Aorta (tissue), 5 donors: ENCODE measurements around the gene FRMD4A. TPM values are rescaled to one million over a fixed set of nuclear protein-coding genes. Genes with fewer than 3 reads are reported as not detected.

Experiments
- ATAC-seq: fragments of 200-7000 bp; cut with Tn5 transposase; one replicate; pipeline ENCODE4 v1.9.1; 2022; ENCODE audit warnings: moderate library complexity; ENCODE audit not compliant: low FRiP score
- DNase-seq, 2 donors: peaks; one replicate each; pipeline ENCODE4 v3.0.0-alpha.2; 2020
- H3K27ac ChIP-seq, 2 donors: one replicate each; pipeline ENCODE4 v1.5.1; 2013; ENCODE audit warnings: low read length in 2 of 2, mild to moderate bottlenecking in 2 of 2, moderate library complexity in 2 of 2, control low read depth in 1 of 2, inconsistent platforms in 1 of 2, low read depth in 1 of 2
- H3K27me3 ChIP-seq, 2 donors: one replicate each; pipeline ENCODE4 v1.6.1; 2013; ENCODE audit warnings: control low read depth in 1 of 2, low read length in 1 of 2, mild to moderate bottlenecking in 1 of 2, moderate library complexity in 1 of 2; ENCODE audit not compliant: insufficient read depth in 2 of 2, control insufficient read depth in 1 of 2
- H3K36me3 ChIP-seq, 2 donors: one replicate each; pipeline ENCODE4 v1.6.1; 2013; ENCODE audit warnings: control low read depth in 1 of 2, low read length in 1 of 2, mild to moderate bottlenecking in 1 of 2; ENCODE audit not compliant: insufficient read depth in 2 of 2, control insufficient read depth in 1 of 2
- H3K4me1 ChIP-seq, 2 donors: one replicate each; pipeline ENCODE4 v1.6.1; 2013; ENCODE audit warnings: low read length in 2 of 2, control low read depth in 1 of 2, mild to moderate bottlenecking in 1 of 2, moderate library complexity in 1 of 2; ENCODE audit not compliant: insufficient read depth in 2 of 2, control insufficient read depth in 1 of 2
- H3K4me3 ChIP-seq, 2 donors: one replicate each; pipeline ENCODE4 v1.5.1; 2013; ENCODE audit warnings: low read length in 2 of 2, control low read depth in 1 of 2, mild to moderate bottlenecking in 1 of 2
- H3K9me3 ChIP-seq: one replicate; pipeline ENCODE4 v1.6.1; 2013; ENCODE audit warnings: mild to moderate bottlenecking, low read length; ENCODE audit not compliant: control insufficient read depth
- WGBS, 2 donors: extraction: QIAGEN DNeasy Blood & Tissue Kit; methylation state at CpG; one replicate each; pipeline ENCODE4 v1.1.7; 2013; 5-methylcytosine and 5-hydroxymethylcytosine counted together
- intact Hi-C, 2 donors: fragments of 100-400 bp; cut with DNase I; formaldehyde crosslinking; loops; one replicate each; pipeline versions ENCODE4 v1.14.2 to v1.15.0; 2022
- polyA plus RNA-seq, 2 donors: library from polyadenylated mRNA; stranded (reverse); fragments of 200-250 nt; gene quantifications; one replicate each; pipeline ENCODE4 v1.2.3, GENCODE V29; 2013
- total RNA-seq, 2 donors: library from RNA; stranded (reverse); fragmentation: NEBNext Ultra II Directional; extraction: Animal tissue kit (Norgen Biotek cat#: 25700); gene quantifications; one replicate each; pipeline ENCODE4 v1.2.1, GENCODE V29; 2021
- donor health status: healthy with polysubstance abuse.
- donor health status: Bipolar disorder and iron deficiency.
- donor health status: DM: no; HTN: no; CAD: no.
- donor health status: DM: no; HTN: no; CAD: no.
- donor health status: DM: yes; HTN: yes; CAD: no.

Gene FRMD4A
- total and polyA plus RNA-seq, 4 donors, result 11.4 to 65.6 (median 39.7) TPM

GRCh38 chr10:13681960-13682359 is 648.8 kb downstream of the FRMD4A start:
- no peak for DNase-seq
- H3K36me3 ChIP-seq, result no peaks in the 10 kb centered on the region
- intact Hi-C loops, result no loop called here
- H3K27ac ChIP-seq, result no peak overlapping the region
- H3K4me1 ChIP-seq, result peaks cover 0 to 4% of the 10 kb centered on the region in 2 donors
- H3K4me3 ChIP-seq, result no peak overlapping the region
- H3K27me3 ChIP-seq, result no peaks in the 10 kb centered on the region
- no peaks in the 10 kb centered on the region for H3K9me3 ChIP-seq
- 86 to 88% methylated on average over 7 of the region's 7 CpGs for WGBS, 2 donors
- no peak for ATAC-seq

DNA sequence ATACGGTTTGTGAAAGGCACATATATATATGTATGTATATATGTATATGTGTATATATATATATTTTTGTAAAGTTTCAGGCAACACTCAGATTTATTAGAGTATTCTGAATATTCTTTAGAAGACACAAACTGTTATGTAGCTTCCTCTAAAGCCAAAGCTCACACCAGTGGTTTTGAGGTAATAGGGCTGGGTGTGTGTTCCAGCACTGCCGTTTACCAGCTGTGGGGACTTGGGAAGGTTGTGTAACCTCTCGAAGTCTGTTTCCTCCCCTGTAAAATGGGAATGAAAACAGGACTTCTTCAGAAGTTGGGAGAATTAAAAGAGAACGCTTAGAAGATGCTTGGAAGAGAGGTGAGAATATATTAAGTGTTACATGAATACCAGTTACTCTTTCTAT is 649.2 kb downstream of the FRMD4A start:
- WGBS, 2 donors, result 72 to 75% methylated on average over 4 of the region's 4 CpGs
- Histone ChIP-seq H3K36me3 (no peaks in the 10 kb centered on the region), H3K27me3 (no peaks in the 10 kb centered on the region), H3K4me1 (peaks cover 0 to 4% of the 10 kb centered on the region in 2 donors), H3K9me3 (no peaks in the 10 kb centered on the region), H3K27ac (no peak overlapping the region), H3K4me3 (no peak overlapping the region)
- intact Hi-C loops, result no loop called here
- DNase-seq (no peak), ATAC-seq (no peak)

GRCh38 chr10:13681095-13681494 is 649.6 kb downstream of the FRMD4A start:
- 67 to 77% methylated on average over 4 of the region's 4 CpGs for WGBS, 2 donors
- intact Hi-C loops, result no loop called here

GRCh38 chr10:13678101-13678843 is 652.5 kb downstream of the FRMD4A start:
- H3K9me3 ChIP-seq, result no peaks in the 10 kb centered on the region

More at GRCh38 chr10:13681095-13681494, 649.6 kb downstream of the FRMD4A start:
- Histone ChIP-seq H3K4me3 (no peak overlapping the region), H3K4me1 (peaks cover 0 to 4% of the 10 kb centered on the region in 2 donors), H3K27me3 (no peaks in the 10 kb centered on the region), H3K27ac (no peak overlapping the region), H3K36me3 (no peaks in the 10 kb centered on the region), H3K9me3 (no peaks in the 10 kb centered on the region)
- ATAC-seq, result no peak
- no peak for DNase-seq

GRCh38 chr10:13674645-13675588 is 655.8 kb downstream of the FRMD4A start:
- H3K4me1 ChIP-seq, result no peaks in the 10 kb centered on the region
- no peaks in the 10 kb centered on the region for H3K27me3 ChIP-seq
- H3K9me3 ChIP-seq, result no peaks in the 10 kb centered on the region
- DNase-seq (no peak), ATAC-seq (no peak)
- H3K27ac ChIP-seq, result no peak overlapping the region
- H3K4me3 ChIP-seq, result no peak overlapping the region
- WGBS, 2 donors, result 87% methylated on average over 20 of the region's 20 CpGs
- intact Hi-C loops, result no loop called here
- H3K36me3 ChIP-seq, result peaks cover 0 to 1% of the 10 kb centered on the region in 2 donors

More at GRCh38 chr10:13678101-13678843, 652.5 kb downstream of the FRMD4A start:
- Histone ChIP-seq H3K4me3 (no peak overlapping the region), H3K27me3 (no peaks in the 10 kb centered on the region), H3K36me3 (no peaks in the 10 kb centered on the region), H3K27ac (no peak overlapping the region), H3K4me1 (no peaks in the 10 kb centered on the region)
- intact Hi-C loops, result no loop called here
- ATAC-seq (no peak), DNase-seq (no peak)
- WGBS, 2 donors, result 89 to 92% methylated on average over 13 of the region's 13 CpGs

DNA sequence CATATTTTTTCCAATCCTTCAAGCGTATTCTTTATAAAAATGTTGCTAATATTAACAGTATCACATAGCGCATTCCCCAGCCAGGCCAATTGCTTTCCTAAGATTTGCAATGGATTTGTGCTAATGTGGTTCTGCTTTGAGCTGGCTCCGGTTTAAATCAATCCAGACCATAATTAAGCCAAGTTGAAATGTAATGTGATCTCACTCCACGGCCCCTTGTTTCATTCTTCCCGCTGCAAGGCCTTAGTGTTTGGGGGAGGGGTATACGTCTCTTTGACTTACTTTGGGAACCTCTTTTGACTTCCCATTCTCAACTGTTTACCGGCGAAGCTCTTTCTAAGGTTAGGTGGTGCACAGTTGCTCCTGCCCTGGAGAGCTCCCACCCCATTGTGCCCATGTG is 657.6 kb downstream of the FRMD4A start:
- H3K36me3 ChIP-seq, result peaks cover 0 to 2% of the 10 kb centered on the region in 2 donors
- DNase-seq, result no peak

DNA sequence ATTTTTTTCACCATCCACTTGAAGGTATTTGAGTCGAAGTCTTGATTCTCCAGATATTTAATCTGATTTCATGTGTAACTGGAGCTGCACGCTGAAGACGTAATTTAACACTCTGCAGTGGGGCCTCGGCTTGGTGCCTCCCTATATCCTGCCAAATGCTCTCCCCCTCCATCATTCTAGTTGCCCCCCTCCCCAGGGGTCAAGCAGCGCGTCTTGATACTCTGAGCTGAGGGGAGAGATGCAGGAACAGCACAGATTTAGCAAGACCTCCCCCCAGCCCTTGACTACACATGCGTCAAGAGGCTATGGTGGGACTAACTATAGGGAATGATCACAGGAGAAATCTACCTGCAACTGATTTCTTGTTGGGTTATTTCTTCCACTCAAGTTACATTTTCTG is 658.2 kb downstream of the FRMD4A start:
- Histone ChIP-seq H3K27me3 (no peaks in the 10 kb centered on the region), H3K4me1 (no peaks in the 10 kb centered on the region), H3K9me3 (no peaks in the 10 kb centered on the region), H3K4me3 (no peak overlapping the region), H3K27ac (no peak overlapping the region), H3K36me3 (peaks cover 0 to 2% of the 10 kb centered on the region in 2 donors)
- WGBS, 2 donors, result 46 to 66% methylated on average over 7 of the region's 7 CpGs
- intact Hi-C loops, result no loop called here
- ATAC-seq (no peak), DNase-seq (no peak)

More for the DNA sequence above, 657.6 kb downstream of the FRMD4A start:
- H3K27me3 ChIP-seq, result no peaks in the 10 kb centered on the region
- WGBS, 2 donors, result 46 to 51% methylated on average over 8 of the region's 8 CpGs
- H3K27ac ChIP-seq, result no peak overlapping the region
- H3K9me3 ChIP-seq, result no peaks in the 10 kb centered on the region
- intact Hi-C loops, result no loop called here
- H3K4me3 ChIP-seq, result no peak overlapping the region
- no peak for ATAC-seq
- H3K4me1 ChIP-seq, result no peaks in the 10 kb centered on the region

GRCh38 chr10:13671904-13672303 is 658.8 kb downstream of the FRMD4A start:
- DNase-seq, result no peak
- WGBS, 2 donors, result 83 to 88% methylated on average over 10 of the region's 10 CpGs
- intact Hi-C loops, result no loop called here
- peaks cover 0 to 4% of the 10 kb centered on the region in 2 donors for H3K36me3 ChIP-seq
- no peaks in the 10 kb centered on the region for H3K4me1 ChIP-seq
- ATAC-seq, result no peak
- H3K4me3 ChIP-seq, result no peak overlapping the region
- no peak overlapping the region for H3K27ac ChIP-seq
- no peaks in the 10 kb centered on the region for H3K9me3 ChIP-seq
- H3K27me3 ChIP-seq, result no peaks in the 10 kb centered on the region
